Ectodermal cell (in vitro differentiated cells): ENCODE measurements around the gene MAD1L1.

Experiments
- H3K27ac ChIP-seq: 2 replicates; pipeline ENCODE4 v1.7.0; 2013; ENCODE audit warnings: mild to moderate bottlenecking, low read depth, low read length; ENCODE audit not compliant: insufficient read depth, poor library complexity, severe bottlenecking
- H3K27me3 ChIP-seq: 2 replicates; pipeline ENCODE4 v1.7.0; 2013; ENCODE audit warnings: mild to moderate bottlenecking, low read length; ENCODE audit not compliant: insufficient read depth, control insufficient read depth, poor library complexity, severe bottlenecking
- H3K36me3 ChIP-seq: one replicate; pipeline ENCODE4 v1.7.0; 2013; ENCODE audit warnings: low read length; ENCODE audit not compliant: control insufficient read depth, insufficient read depth
- H3K4me1 ChIP-seq: one replicate; pipeline ENCODE4 v1.7.0; 2013; ENCODE audit warnings: low read length; ENCODE audit not compliant: control insufficient read depth, insufficient read depth
- H3K4me3 ChIP-seq: 2 replicates; pipeline ENCODE4 v1.7.0; 2013; ENCODE audit warnings: low read depth, low read length, control low read depth; ENCODE audit not compliant: insufficient read depth
- H3K9me3 ChIP-seq: 2 replicates; pipeline ENCODE4 v1.7.0; 2013; ENCODE audit warnings: mild to moderate bottlenecking, low read length, moderate library complexity; ENCODE audit not compliant: control insufficient read depth
- WGBS, 2 experiments: methylation state at CpG; one replicate each; pipeline ENCODE4 v1.1.7; 2013; ENCODE audit warnings: missing lambda C conversion rate in 2 of 2; 5-methylcytosine and 5-hydroxymethylcytosine counted together

The MAD1L1 gene

GRCh38 chr7:1781369-1781768, 451.4 kb downstream of the MAD1L1 start:
- Histone ChIP-seq H3K4me3 (no peak overlapping the region), H3K9me3 (no peaks in the 10 kb centered on the region), H3K27me3 (peaks cover 4% of the 10 kb centered on the region), H3K4me1 (no peaks in the 10 kb centered on the region), H3K27ac (no peak overlapping the region), H3K36me3 (no peaks in the 10 kb centered on the region)
- 92 to 94% methylated on average over 12 of the region's 12 CpGs for WGBS, 2 experiments

GRCh38 chr7:1779445-1779844, 453.3 kb downstream of the MAD1L1 start:
- WGBS, 2 experiments = 91 to 92% methylated on average over 13 to 14 of the region's 14 CpGs
- H3K4me3 ChIP-seq = no peak overlapping the region
- H3K4me1 ChIP-seq = no peaks in the 10 kb centered on the region
- peaks cover 4% of the 10 kb centered on the region for H3K27me3 ChIP-seq
- H3K27ac ChIP-seq = no peak overlapping the region
- no peaks in the 10 kb centered on the region for H3K9me3 ChIP-seq
- no peaks in the 10 kb centered on the region for H3K36me3 ChIP-seq

GRCh38 chr7:1777122-1777521, 455.6 kb downstream of the MAD1L1 start:
- H3K27ac ChIP-seq = no peak overlapping the region
- no peak overlapping the region for H3K4me3 ChIP-seq
- H3K36me3 ChIP-seq = no peaks in the 10 kb centered on the region
- H3K4me1 ChIP-seq = no peaks in the 10 kb centered on the region
- no peaks in the 10 kb centered on the region for H3K9me3 ChIP-seq
- peaks cover 4% of the 10 kb centered on the region for H3K27me3 ChIP-seq
- WGBS, 2 experiments = 81 to 84% methylated on average over 6 of the region's 6 CpGs

DNA sequence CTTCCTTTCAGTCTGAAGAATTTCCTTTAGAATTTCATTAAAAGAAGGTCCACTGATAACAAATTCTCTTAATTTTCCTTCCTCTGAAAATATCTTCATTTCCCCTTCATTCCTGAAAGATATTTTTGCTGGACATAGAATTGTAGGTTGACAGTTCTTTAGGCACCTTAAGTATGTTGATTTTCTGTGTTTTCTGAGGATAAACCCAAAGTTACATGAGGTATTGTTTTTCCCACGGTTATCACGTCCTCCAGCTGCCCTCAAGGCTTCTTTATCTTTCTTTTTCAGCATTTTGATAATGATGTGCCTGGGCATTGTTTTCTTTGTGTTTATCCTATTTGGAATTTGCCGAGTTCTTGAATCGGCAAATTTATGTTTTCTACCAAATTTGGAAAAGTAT, 457.4 kb downstream of the MAD1L1 start:
- no peaks in the 10 kb centered on the region for H3K36me3 ChIP-seq
- H3K4me3 ChIP-seq = no peak overlapping the region
- H3K27me3 ChIP-seq = peaks cover 4% of the 10 kb centered on the region
- no peaks in the 10 kb centered on the region for H3K4me1 ChIP-seq
- WGBS, 2 experiments = 85 to 93% methylated on average over 4 of the region's 4 CpGs
- no peaks in the 10 kb centered on the region for H3K9me3 ChIP-seq
- H3K27ac ChIP-seq = no peak overlapping the region

DNA sequence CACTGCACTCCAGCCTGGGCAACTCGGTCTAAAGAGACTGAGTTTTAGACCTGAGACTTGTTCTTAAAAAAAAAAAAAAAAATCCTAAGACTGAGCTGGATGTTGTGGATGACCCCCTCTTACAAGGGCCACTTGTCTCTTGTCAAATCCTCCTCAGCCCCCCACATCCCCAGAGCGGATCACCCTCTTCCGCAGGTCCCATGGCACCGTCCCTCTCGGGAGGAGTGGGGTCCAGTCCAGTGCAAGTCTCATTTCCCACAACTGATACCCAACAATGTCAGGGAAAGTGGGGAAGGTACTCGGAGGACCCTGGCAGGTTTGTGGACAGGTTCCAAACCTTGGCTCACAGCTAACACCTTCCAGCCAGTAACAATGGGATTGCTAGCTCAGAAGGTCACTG, 462.4 kb downstream of the MAD1L1 start:
- no peak overlapping the region for H3K4me3 ChIP-seq
- H3K4me1 ChIP-seq = no peaks in the 10 kb centered on the region
- no peaks in the 10 kb centered on the region for H3K27me3 ChIP-seq
- WGBS, 2 experiments = 93 to 95% methylated on average over 6 of the region's 6 CpGs
- no peaks in the 10 kb centered on the region for H3K9me3 ChIP-seq
- no peaks in the 10 kb centered on the region for H3K36me3 ChIP-seq
- no peak overlapping the region for H3K27ac ChIP-seq

- Histone ChIP-seq H3K4me1 (no peaks in the 10 kb centered on the region), H3K27ac (no peak overlapping the region), H3K27me3 (no peaks in the 10 kb centered on the region), H3K36me3 (no peaks in the 10 kb centered on the region), H3K4me3 (no peak overlapping the region), H3K9me3 (no peaks in the 10 kb centered on the region)
- WGBS, 2 experiments = 92 to 94% methylated on average over 54 of the region's 54 CpGs
Observed at GRCh38 chr7:1769286-1770200, 463.2 kb downstream of the MAD1L1 start.

DNA sequence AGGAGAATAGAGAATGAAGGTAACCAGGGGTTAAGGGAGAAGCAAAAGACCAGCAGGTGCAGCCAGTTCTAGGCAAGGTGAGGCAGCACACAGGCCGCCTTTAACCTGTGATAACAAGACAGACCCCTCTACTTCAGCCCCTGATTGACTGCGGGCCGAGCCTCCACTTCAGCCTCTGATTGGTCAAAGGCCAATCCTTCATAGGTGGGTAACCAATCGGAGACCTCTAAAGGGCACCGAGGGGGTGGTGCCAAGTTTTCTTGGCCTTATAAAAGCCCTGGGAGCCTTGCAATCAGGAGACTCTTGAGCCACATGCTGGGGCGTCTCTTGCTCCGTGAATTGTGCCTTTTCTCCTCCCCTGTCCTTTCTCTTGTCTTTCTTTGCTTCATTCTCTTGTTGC, 463.9 kb downstream of the MAD1L1 start:
- 92 to 94% methylated on average over 7 of the region's 7 CpGs for WGBS, 2 experiments
- H3K27ac ChIP-seq = no peak overlapping the region

DNA sequence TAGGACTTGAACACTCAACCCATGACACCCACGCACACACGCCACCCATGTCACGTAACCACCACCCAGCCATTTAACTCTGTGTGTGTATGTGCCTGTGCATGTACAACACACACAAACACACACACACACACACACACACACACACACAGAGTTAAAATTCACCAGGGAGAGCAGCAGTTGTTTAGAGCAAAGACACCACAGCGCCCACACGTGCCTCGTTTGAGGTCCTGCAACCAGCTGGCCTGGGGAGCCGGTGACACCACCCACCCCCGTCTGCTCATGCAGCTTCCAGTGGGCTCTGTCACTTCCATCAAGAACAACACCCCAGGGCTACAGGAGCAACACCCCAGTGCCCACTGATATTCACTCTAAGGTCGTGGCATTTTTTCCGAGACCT, 465.2 kb downstream of the MAD1L1 start:
- Histone ChIP-seq H3K9me3 (no peaks in the 10 kb centered on the region), H3K4me1 (no peaks in the 10 kb centered on the region), H3K27me3 (no peaks in the 10 kb centered on the region), H3K36me3 (no peaks in the 10 kb centered on the region), H3K27ac (no peak overlapping the region), H3K4me3 (no peak overlapping the region)
- 66 to 78% methylated on average over 8 to 10 of the region's 10 CpGs for WGBS, 2 experiments

More for the DNA sequence above, 463.9 kb downstream of the MAD1L1 start:
- Histone ChIP-seq H3K4me1 (no peaks in the 10 kb centered on the region), H3K9me3 (no peaks in the 10 kb centered on the region), H3K27me3 (no peaks in the 10 kb centered on the region), H3K4me3 (no peak overlapping the region), H3K36me3 (no peaks in the 10 kb centered on the region)
